Lower lobe of right lung (tissue), 2 donors: Measurements from ENCODE around the gene CD2AP. TPM values are rescaled to one million over a fixed set of nuclear protein-coding genes. Genes with fewer than 3 reads are reported as not detected.

Source experiments
- ATAC-seq, 2 donors: fragments of 200-7000 bp; cut with Tn5 transposase; one replicate each; pipeline ENCODE4 v1.9.1; 2020 to 2022; ENCODE audit warnings: mild to moderate bottlenecking in 2 of 2, moderate library complexity in 2 of 2
- DNase-seq: peaks from one replicate; pipeline ENCODE4 v3.0.0-alpha.2; 2020
- H3K27ac ChIP-seq: fragments of 200-600 bp; one replicate; pipeline ENCODE4 v1.8.0; 2022
- H3K27me3 ChIP-seq: fragments of 200-600 bp; one replicate; pipeline ENCODE4 v1.8.0; 2022; ENCODE audit warnings: low read depth
- H3K36me3 ChIP-seq: fragments of 200-600 bp; one replicate; pipeline ENCODE4 v1.8.0; 2022; ENCODE audit warnings: mild to moderate bottlenecking
- H3K4me1 ChIP-seq: fragments of 200-600 bp; one replicate; pipeline ENCODE4 v1.8.0; 2022
- H3K4me3 ChIP-seq: fragments of 200-600 bp; one replicate; pipeline ENCODE4 v1.8.0; 2022; ENCODE audit warnings: mild to moderate bottlenecking
- H3K9me3 ChIP-seq: fragments of 200-600 bp; one replicate; pipeline ENCODE4 v1.8.0; 2022
- CTCF ChIP-seq: fragments of 200-600 bp; IDR thresholded peaks from one replicate; pipeline ENCODE4 v1.8.0; 2022; ENCODE audit warnings: antibody characterized with exemption, mild to moderate bottlenecking
- intact Hi-C: fragments of 100-400 bp; cut with DNase I; formaldehyde crosslinking; loops from one replicate; pipeline ENCODE4 v1.11.0; 2022
- total RNA-seq: library from RNA; stranded (reverse); fragmentation: NEBNext Ultra II Directional; extraction: Animal tissue kit (Norgen Biotek cat#: 25700); gene quantifications from one replicate; pipeline ENCODE4 v1.2.1, GENCODE V29; 2021
- donor health status: DM: no; HTN: yes; CAD: no; lungs with severe emphysema.

CD2AP gene
- total RNA-seq, 1 donor from 2014 or later: 38.1 TPM

- no peak for TF ChIP-seq CTCF
- ATAC-seq (no peak), DNase-seq (no peak)
- no peaks in the 10 kb centered on the region for H3K27me3 ChIP-seq
- intact Hi-C loops: no loop called here
- H3K36me3 ChIP-seq: no peaks in the 10 kb centered on the region
- H3K27ac ChIP-seq: no peak overlapping the region
- H3K9me3 ChIP-seq: no peaks in the 10 kb centered on the region
- H3K4me3 ChIP-seq: no peak overlapping the region
- H3K4me1 ChIP-seq: peaks cover 21% of the 10 kb centered on the region
Observed at GRCh38 chr6:47629954-47630353, 152.4 kb downstream of the CD2AP start.

- H3K27ac ChIP-seq: no peak overlapping the region
- intact Hi-C loops: no loop called here
- no peaks in the 10 kb centered on the region for H3K36me3 ChIP-seq
- H3K27me3 ChIP-seq: no peaks in the 10 kb centered on the region
- H3K9me3 ChIP-seq: no peaks in the 10 kb centered on the region
- no peak for TF ChIP-seq CTCF
- peaks cover 21% of the 10 kb centered on the region for H3K4me1 ChIP-seq
- ATAC-seq (no peak), DNase-seq (no peak)
- no peak overlapping the region for H3K4me3 ChIP-seq
Observed at GRCh38 chr6:47630587-47630986, 153.0 kb downstream of the CD2AP start.

GRCh38 chr6:47631269-47631772 lies 153.7 kb downstream of the CD2AP start:
- intact Hi-C loops: no loop called here

GRCh38 chr6:47631797-47632196 lies 154.2 kb downstream of the CD2AP start:
- H3K36me3 ChIP-seq: no peaks in the 10 kb centered on the region
- no peak for DNase-seq
- peaks cover 21% of the 10 kb centered on the region for H3K4me1 ChIP-seq
- TF ChIP-seq CTCF: no peak
- no peak overlapping the region for H3K4me3 ChIP-seq
- peak; percentile 23 to 45 for ATAC-seq
- intact Hi-C loops: no loop called here
- no peak overlapping the region for H3K27ac ChIP-seq
- no peaks in the 10 kb centered on the region for H3K27me3 ChIP-seq
- H3K9me3 ChIP-seq: no peaks in the 10 kb centered on the region

More at GRCh38 chr6:47631269-47631772, 153.7 kb downstream of the CD2AP start:
- H3K4me3 ChIP-seq: no peak overlapping the region
- H3K27me3 ChIP-seq: no peaks in the 10 kb centered on the region
- no peak for DNase-seq
- H3K4me1 ChIP-seq: peaks cover 21% of the 10 kb centered on the region
- ATAC-seq: peak; percentile 80 to 82
- no peaks in the 10 kb centered on the region for H3K9me3 ChIP-seq
- no peak overlapping the region for H3K27ac ChIP-seq
- TF ChIP-seq CTCF: peak; percentile 54
- H3K36me3 ChIP-seq: no peaks in the 10 kb centered on the region

GRCh38 chr6:47633141-47633540 lies 155.6 kb downstream of the CD2AP start:
- H3K27me3 ChIP-seq: no peaks in the 10 kb centered on the region
- H3K4me3 ChIP-seq: no peak overlapping the region
- H3K36me3 ChIP-seq: no peaks in the 10 kb centered on the region
- no peak for TF ChIP-seq CTCF
- no peak overlapping the region for H3K27ac ChIP-seq
- intact Hi-C loops: no loop called here
- ATAC-seq: no peak
- no peaks in the 10 kb centered on the region for H3K9me3 ChIP-seq
- peaks cover 21% of the 10 kb centered on the region for H3K4me1 ChIP-seq
- no peak for DNase-seq
